A204.1 (cell line): ENCODE results near the gene CATSPER3.

ENCODE experiments used
- FAIRE-seq: peaks from 2 replicates; lab custom pipeline; 2012; peaks lifted over from hg19 to GRCh38; lab: Jason Lieb, UNC

The CATSPER3 gene

GRCh38 chr5:135011355-135012032 is 43.8 kb downstream of the CATSPER3 start:
- no peak for FAIRE-seq

- no peak for FAIRE-seq
Measured at GRCh38 chr5:135012033-135012588, 44.4 kb downstream of the CATSPER3 start.

- no peak for FAIRE-seq
Measured at GRCh38 chr5:135012951-135013391, 45.3 kb downstream of the CATSPER3 start.

- FAIRE-seq = no peak
Measured at GRCh38 chr5:135013445-135013844, 45.7 kb downstream of the CATSPER3 start.

GRCh38 chr5:135013947-135014570 is 46.4 kb downstream of the CATSPER3 start:
- no peak for FAIRE-seq

- FAIRE-seq = no peak
Measured at GRCh38 chr5:135015942-135016341, 48.2 kb downstream of the CATSPER3 start.

GRCh38 chr5:135016861-135017290 is 49.2 kb downstream of the CATSPER3 start:
- FAIRE-seq = no peak

GRCh38 chr5:135018457-135018856 is 50.8 kb downstream of the CATSPER3 start:
- no peak for FAIRE-seq

- FAIRE-seq = no peak
Measured at GRCh38 chr5:135019314-135019713, 51.6 kb downstream of the CATSPER3 start.

GRCh38 chr5:135020111-135020895 is 52.6 kb downstream of the CATSPER3 start:
- no peak for FAIRE-seq

GRCh38 chr5:135024956-135025729 is 57.4 kb downstream of the CATSPER3 start:
- FAIRE-seq = no peak

- no peak for FAIRE-seq
Measured at GRCh38 chr5:135025730-135026644, 58.3 kb downstream of the CATSPER3 start.

GRCh38 chr5:135026645-135027265 is 59.0 kb downstream of the CATSPER3 start:
- FAIRE-seq = no peak

- no peak for FAIRE-seq
Measured at GRCh38 chr5:135027266-135027696, 59.6 kb downstream of the CATSPER3 start.

GRCh38 chr5:135027697-135028615 is 60.2 kb downstream of the CATSPER3 start:
- no peak for FAIRE-seq

GRCh38 chr5:135028791-135029476 is 61.2 kb downstream of the CATSPER3 start:
- FAIRE-seq = no peak

GRCh38 chr5:135029477-135030122 is 61.9 kb downstream of the CATSPER3 start:
- FAIRE-seq = no peak
